HG02571 (cell line): Measurements from ENCODE around the gene LTBP3.
"Not testable (repeated sequence)": the region's sequence is repeated elsewhere in the genome, so short reads cannot be mapped to it uniquely, and the experiment has no call there.

Source experiments
- ATAC-seq: cut with Tn5 transposase; IDR thresholded peaks from one replicate; pipeline ENCODE4 v1.9.1; 2021; ENCODE audit warnings: mild to moderate bottlenecking, moderate library complexity; ENCODE audit not compliant: unreplicated experiment

LTBP3 gene

GRCh38 chr11:65518941-65519549 is 39.1 kb downstream of the LTBP3 start:
- ATAC-seq: not testable (repeated sequence)

- ATAC-seq: no peak
These were observed 41.8 kb downstream of the LTBP3 start for GRCh38 chr11:65516135-65516968.

- ATAC-seq: not testable (repeated sequence)
These were observed 45.8 kb downstream of the LTBP3 start for GRCh38 chr11:65512311-65512710.

GRCh38 chr11:65506772-65507505 is 51.2 kb downstream of the LTBP3 start:
- peak; percentile 31 for ATAC-seq

- no peak for ATAC-seq
These were observed 51.8 kb downstream of the LTBP3 start for GRCh38 chr11:65506290-65506771.

GRCh38 chr11:65505466-65506289 is 52.5 kb downstream of the LTBP3 start:
- ATAC-seq: no peak

- ATAC-seq: no peak
These were observed 53.3 kb downstream of the LTBP3 start for GRCh38 chr11:65504674-65505465.

- ATAC-seq: no peak
These were observed 54.0 kb downstream of the LTBP3 start for GRCh38 chr11:65503949-65504673.

- ATAC-seq: no peak
These were observed 54.7 kb downstream of the LTBP3 start for GRCh38 chr11:65503368-65503948.

GRCh38 chr11:65502555-65503367 is 55.4 kb downstream of the LTBP3 start:
- no peak for ATAC-seq

GRCh38 chr11:65502274-65502554 is 55.9 kb downstream of the LTBP3 start:
- ATAC-seq: no peak

GRCh38 chr11:65501472-65502273 is 56.5 kb downstream of the LTBP3 start:
- no peak for ATAC-seq

- no peak for ATAC-seq
These were observed 57.0 kb downstream of the LTBP3 start for GRCh38 chr11:65501186-65501471.

GRCh38 chr11:65500387-65501185 is 57.6 kb downstream of the LTBP3 start:
- ATAC-seq: no peak

GRCh38 chr11:65499713-65500386 is 58.3 kb downstream of the LTBP3 start:
- no peak for ATAC-seq

GRCh38 chr11:65498977-65499712 is 59.0 kb downstream of the LTBP3 start, which contains the start of gene MALAT1:
TSS of gene MALAT1 (plus strand) at chr11:65499045.
- no peak for ATAC-seq
